ENCODE results near the gene KIF13A. TPM values are rescaled to one million over a fixed set of nuclear protein-coding genes. Genes with fewer than 3 reads are reported as not detected.

The KIF13A gene
- total RNA-seq: 10 to 100 TPM; 35.3 to 45.0 TPM
- 21.9 TPM for polyA plus RNA-seq (2013, experiment 1 of 2)
- 20.0 TPM for polyA plus RNA-seq (2013, experiment 2 of 2)
- long read RNA-seq, experiment 1, partial matches to known transcripts: 2 of 6 reads
- long read RNA-seq, experiment 1, other reads (novel, unspliced or antisense): 1 of 6 reads
- long read RNA-seq, experiment 2, transcript KIF13A-207 (3 exons, 1,330 nt): major isoform, 7 of 17 reads
- long read RNA-seq, experiment 2, partial matches to known transcripts: 1 of 17 reads
- long read RNA-seq, experiment 2, other reads (novel, unspliced or antisense): 9 of 17 reads
- long read RNA-seq, experiment 3, partial matches to known transcripts: 1 of 7 reads
- long read RNA-seq, experiment 3, other reads (novel, unspliced or antisense): 6 of 7 reads
- long read RNA-seq, experiment 4, partial matches to known transcripts: 0 of 5 reads
- long read RNA-seq, experiment 4, other reads (novel, unspliced or antisense): 4 of 5 reads

DNA sequence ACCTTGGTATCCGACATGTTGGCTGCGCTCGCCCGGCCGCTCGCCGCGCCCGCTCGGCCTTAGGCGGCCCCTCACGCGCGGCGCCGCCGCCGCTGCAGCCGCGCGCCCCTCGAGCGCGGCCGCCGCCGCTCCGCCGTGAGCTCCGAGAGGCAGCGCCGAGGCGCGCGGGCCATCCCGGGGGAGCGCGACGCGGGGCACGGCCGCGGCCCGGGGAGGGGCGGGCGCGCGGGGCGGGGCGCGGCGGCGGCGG is at the start of gene KIF13A:
TSS of gene KIF13A (minus strand) at position 189 of the 250 bp plus-strand sequence. CDS start at position 17, 172 bp downstream.
- peaks cover 21% of the 10 kb centered on the region for H3K27me3 Mint-ChIP-seq (ENCODE audit: insufficient read depth)
- H3K4me3 Mint-ChIP-seq: peak within 1 kb of the TSS; percentile 84
- no peaks in the 10 kb centered on the region for H3K27me3 ChIP-seq (ENCODE audit: control insufficient read depth, insufficient read depth, low read length, poor library complexity, severe bottlenecking)
- H3K4me1 ChIP-seq (ENCODE audit: control insufficient read depth, insufficient read depth, low read length): peaks cover 7% of the 10 kb centered on the region
- no peaks in the 10 kb centered on the region for H3K9me3 ChIP-seq (ENCODE audit: control insufficient read depth, low read length)
- peak within 1 kb of the TSS; percentile 75 for H3K27ac ChIP-seq (ENCODE audit: low read depth, low read length)
- H3K36me3 ChIP-seq (ENCODE audit: control insufficient read depth, insufficient read depth, low read length): no peaks in the 10 kb centered on the region
- TF ChIP-seq, protein P1, sequence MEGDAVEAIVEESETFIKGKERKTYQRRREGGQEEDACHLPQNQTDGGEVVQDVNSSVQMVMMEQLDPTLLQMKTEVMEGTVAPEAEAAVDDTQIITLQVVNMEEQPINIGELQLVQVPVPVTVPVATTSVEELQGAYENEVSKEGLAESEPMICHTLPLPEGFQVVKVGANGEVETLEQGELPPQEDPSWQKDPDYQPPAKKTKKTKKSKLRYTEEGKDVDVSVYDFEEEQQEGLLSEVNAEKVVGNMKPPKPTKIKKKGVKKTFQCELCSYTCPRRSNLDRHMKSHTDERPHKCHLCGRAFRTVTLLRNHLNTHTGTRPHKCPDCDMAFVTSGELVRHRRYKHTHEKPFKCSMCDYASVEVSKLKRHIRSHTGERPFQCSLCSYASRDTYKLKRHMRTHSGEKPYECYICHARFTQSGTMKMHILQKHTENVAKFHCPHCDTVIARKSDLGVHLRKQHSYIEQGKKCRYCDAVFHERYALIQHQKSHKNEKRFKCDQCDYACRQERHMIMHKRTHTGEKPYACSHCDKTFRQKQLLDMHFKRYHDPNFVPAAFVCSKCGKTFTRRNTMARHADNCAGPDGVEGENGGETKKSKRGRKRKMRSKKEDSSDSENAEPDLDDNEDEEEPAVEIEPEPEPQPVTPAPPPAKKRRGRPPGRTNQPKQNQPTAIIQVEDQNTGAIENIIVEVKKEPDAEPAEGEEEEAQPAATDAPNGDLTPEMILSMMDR (conservative IDR thresholded peaks at IDR 0.05): no peak
- peaks cover 26% of the 10 kb centered on the region for H3K4me1 Mint-ChIP-seq
- H3K27ac Mint-ChIP-seq: peak within 1 kb of the TSS; percentile 89
- 0% methylated on average over 54 of the region's 54 CpGs; no CpG with 5 or more reads in 1 of the 2 experiments for WGBS, 2 experiments (ENCODE audit: insufficient coverage in 1 of 2, insufficient read length in 1 of 2)
- H3K4me3 ChIP-seq (ENCODE audit: low read length): peak within 1 kb of the TSS; percentile 95
- no peak for DNase-seq
- H3K9ac ChIP-seq (ENCODE audit: extremely low read depth, low read length, poor library complexity, severe bottlenecking): peak within 1 kb of the TSS; percentile 70
- peaks cover 8% of the 10 kb centered on the region for H3K36me3 Mint-ChIP-seq (ENCODE audit: low read depth)
- H3K9me3 Mint-ChIP-seq: no peaks in the 10 kb centered on the region

DNA sequence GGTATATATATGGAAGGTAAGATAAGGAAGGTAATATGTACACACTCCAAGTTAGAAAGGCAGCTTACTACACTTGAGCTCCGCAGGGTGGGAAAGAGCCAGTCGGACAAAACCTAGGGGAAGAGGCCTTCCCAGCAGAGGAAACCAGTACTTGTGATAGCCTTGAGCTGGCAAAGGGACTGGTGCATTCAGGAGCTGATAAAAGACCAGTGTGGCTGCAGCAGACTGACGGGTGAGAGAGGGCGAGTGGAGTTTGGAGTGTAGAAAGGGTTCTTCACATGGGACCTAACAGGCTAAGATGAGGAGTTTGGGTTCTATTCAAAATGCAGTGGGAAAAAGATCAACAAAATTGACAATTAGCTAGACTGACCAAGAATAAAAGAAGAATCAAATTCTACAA is 49.3 kb upstream of the KIF13A start:
- no peaks in the 10 kb centered on the region for H3K27me3 ChIP-seq (ENCODE audit: control insufficient read depth, insufficient read depth, low read length, poor library complexity, severe bottlenecking)
- H3K27me3 Mint-ChIP-seq (ENCODE audit: insufficient read depth): no peaks in the 10 kb centered on the region
- no peak overlapping the region for H3K27ac Mint-ChIP-seq
- no peak overlapping the region for H3K4me3 ChIP-seq (ENCODE audit: low read length)
- H3K9me3 Mint-ChIP-seq: no peaks in the 10 kb centered on the region
- H3K36me3 ChIP-seq (ENCODE audit: control insufficient read depth, insufficient read depth, low read length): no peaks in the 10 kb centered on the region
- H3K4me1 ChIP-seq (ENCODE audit: control insufficient read depth, insufficient read depth, low read length): no peaks in the 10 kb centered on the region
- H3K4me3 Mint-ChIP-seq: no peak overlapping the region
- no peak overlapping the region for H3K27ac ChIP-seq (ENCODE audit: low read depth, low read length)
- H3K9me3 ChIP-seq (ENCODE audit: control insufficient read depth, low read length): no peaks in the 10 kb centered on the region
- 88 to 94% methylated on average over 4 of the region's 4 CpGs for WGBS, 2 experiments (ENCODE audit: insufficient coverage in 1 of 2, insufficient read length in 1 of 2)
- H3K36me3 Mint-ChIP-seq (ENCODE audit: low read depth): no peaks in the 10 kb centered on the region
- H3K4me1 Mint-ChIP-seq: no peaks in the 10 kb centered on the region
- TF ChIP-seq, protein P1 (conservative IDR thresholded peaks at IDR 0.05): no peak
- H3K9ac ChIP-seq (ENCODE audit: extremely low read depth, low read length, poor library complexity, severe bottlenecking): no peak overlapping the region
- DNase-seq: no peak

DNA sequence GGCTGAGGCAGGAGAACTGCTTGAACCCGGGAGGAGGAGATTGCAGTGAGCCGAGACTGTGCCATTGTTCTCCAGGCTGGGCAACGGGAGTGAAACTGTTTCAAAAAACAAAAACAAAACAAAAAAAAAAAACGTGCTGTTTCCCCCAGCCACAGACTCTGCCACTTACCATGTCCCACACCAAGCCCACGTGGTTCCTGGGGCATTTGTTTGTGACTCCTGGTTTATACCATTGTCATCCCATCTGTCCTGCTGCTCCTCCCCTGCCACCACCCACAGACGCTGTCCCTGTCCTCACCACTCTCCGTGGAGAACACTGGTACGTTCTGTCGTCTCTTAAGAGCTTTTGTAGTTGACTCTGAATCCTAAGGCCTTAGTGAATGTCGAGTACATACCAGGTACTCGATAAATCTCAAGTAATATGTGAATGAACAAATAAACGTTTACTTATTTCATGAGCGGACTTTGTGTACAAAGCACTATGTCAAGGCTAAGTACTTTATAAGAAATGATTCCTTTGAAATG is 48.0 kb upstream of the KIF13A start:
- Histone ChIP-seq H3K27ac (ENCODE audit: low read depth, low read length) (no peak overlapping the region), H3K9me3 (ENCODE audit: control insufficient read depth, low read length) (no peaks in the 10 kb centered on the region), H3K9ac (ENCODE audit: extremely low read depth, low read length, poor library complexity, severe bottlenecking) (no peak overlapping the region), H3K36me3 (ENCODE audit: control insufficient read depth, insufficient read depth, low read length) (no peaks in the 10 kb centered on the region), H3K4me1 (ENCODE audit: control insufficient read depth, insufficient read depth, low read length) (no peaks in the 10 kb centered on the region), H3K4me3 (ENCODE audit: low read length) (no peak overlapping the region), H3K27me3 (ENCODE audit: control insufficient read depth, insufficient read depth, low read length, poor library complexity, severe bottlenecking) (no peaks in the 10 kb centered on the region)
- no peaks in the 10 kb centered on the region for H3K9me3 Mint-ChIP-seq
- no peak for DNase-seq
- H3K27me3 Mint-ChIP-seq (ENCODE audit: insufficient read depth): no peaks in the 10 kb centered on the region
- TF ChIP-seq, protein P1 (conservative IDR thresholded peaks at IDR 0.05): no peak
- WGBS, 2 experiments (ENCODE audit: insufficient coverage in 1 of 2, insufficient read length in 1 of 2): 88% methylated on average over 9 to 13 of the region's 13 CpGs
- H3K36me3 Mint-ChIP-seq (ENCODE audit: low read depth): no peaks in the 10 kb centered on the region
- H3K4me1 Mint-ChIP-seq: no peaks in the 10 kb centered on the region
- H3K4me3 Mint-ChIP-seq: no peak overlapping the region
- H3K27ac Mint-ChIP-seq: peak overlapping the region; percentile 12

Data from endodermal cell (in vitro differentiated cells).